Fibroblast of lung (primary cell): Measurements from ENCODE around the gene MBD5. TPM values are rescaled to one million over a fixed set of nuclear protein-coding genes. Genes with fewer than 3 reads are reported as not detected.

Experiments
- DNase-seq, 2 donors: peaks; one replicate each; pipeline versions ENCODE4 v3.0.0 to v3.0.0-alpha.2; 2010; ENCODE audit warnings: low read depth in 2 of 2
- H2AFZ ChIP-seq: 2 replicates; pipeline ENCODE4 v1.5.1; 2012; ENCODE audit warnings: low read length, control low read depth, inconsistent platforms
- H3K27ac ChIP-seq: 2 replicates; pipeline ENCODE4 v1.5.1; 2011; ENCODE audit warnings: low read length, control low read depth; ENCODE audit not compliant: insufficient read depth
- H3K27me3 ChIP-seq: 2 replicates; pipeline ENCODE4 v1.5.1; 2011; ENCODE audit warnings: mild to moderate bottlenecking, low read length; ENCODE audit not compliant: control insufficient read depth, insufficient read depth
- H3K36me3 ChIP-seq: 2 replicates; pipeline ENCODE4 v1.5.1; 2011; ENCODE audit warnings: low read length; ENCODE audit not compliant: control insufficient read depth, insufficient read depth
- H3K4me1 ChIP-seq: 2 replicates; pipeline ENCODE4 v1.5.1; 2011; ENCODE audit warnings: low read length; ENCODE audit not compliant: control insufficient read depth, insufficient read depth; ENCODE audit errors: extremely low read depth
- H3K4me2 ChIP-seq: 2 replicates; pipeline ENCODE4 v1.5.1; 2011; ENCODE audit warnings: low read length, control low read depth; ENCODE audit not compliant: insufficient read depth; ENCODE audit errors: extremely low read depth
- H3K4me3 ChIP-seq, 4 experiments: fragments of 200-600 bp in 1 of 4; sonication (generic) in 1 of 4; replicated peaks in 1 of 4; 2 replicates each; pipeline ENCODE4 v1.5.1; 2011 to 2016; ENCODE audit warnings: low read length in 4 of 4, low read depth in 3 of 4, mild to moderate bottlenecking in 3 of 4, control low read depth in 2 of 4, inconsistent platforms in 1 of 4, mixed read lengths in 1 of 4; ENCODE audit not compliant: insufficient read depth in 1 of 4; ENCODE audit errors: control extremely low read depth in 1 of 4
- H3K79me2 ChIP-seq: 2 replicates; pipeline ENCODE4 v1.5.1; 2012; ENCODE audit warnings: mild to moderate bottlenecking, low read length, inconsistent platforms; ENCODE audit not compliant: control insufficient read depth, insufficient read depth
- H3K9ac ChIP-seq: 2 replicates; pipeline ENCODE4 v1.5.1; 2011; ENCODE audit warnings: mild to moderate bottlenecking, low read length, control low read depth; ENCODE audit not compliant: insufficient read depth
- H3K9me3 ChIP-seq: 2 replicates; pipeline ENCODE4 v1.5.1; 2012; ENCODE audit warnings: low read depth, low read length; ENCODE audit not compliant: control insufficient read depth, insufficient read depth
- H4K20me1 ChIP-seq: 2 replicates; pipeline ENCODE4 v1.5.1; 2011; ENCODE audit warnings: low read length; ENCODE audit not compliant: control insufficient read depth, insufficient read depth; ENCODE audit errors: extremely low read depth
- EZH2 ChIP-seq: IDR thresholded peaks from 2 replicates; pipeline ENCODE4 v1.5.1; 2012; ENCODE audit warnings: low read length, control low read depth, mild to moderate bottlenecking; ENCODE audit errors: missing control alignments
- polyA plus RNA-seq, 2 donors: library from polyadenylated mRNA; depleted of rRNA in 1 of 2; stranded (reverse) in 1 of 2; unstranded in 1 of 2; fragments of >200 nt; gene quantifications; 2 replicates each; pipeline ENCODE4 v1.2.1, GENCODE V29; 2011 to 2012; ENCODE audit warnings: missing spikeins in 1 of 2
- total RNA-seq: library from RNA; depleted of rRNA; stranded (reverse); fragments of >200 nt; gene quantifications from 2 replicates; pipeline ENCODE4 v1.2.1, GENCODE V29; 2014
- TF ChIP-seq, protein P1 (sequence below), 2 donors: IDR thresholded peaks in 1 of 2; conservative IDR thresholded peaks in 1 of 2; 1 replicate in 1 of 2; 2 replicates in 1 of 2; pipeline ENCODE4 v1.5.1; 2011 to 2012; ENCODE audit warnings: low read length in 2 of 2, control low read depth in 1 of 2, inconsistent platforms in 1 of 2, low read depth in 1 of 2, mild to moderate bottlenecking in 1 of 2

The MBD5 gene
- total and polyA plus RNA-seq, 2 donors (not counting 1 experiment from before 2014, with no cell fraction given) = 26.1 to 32.4 TPM

DNA sequence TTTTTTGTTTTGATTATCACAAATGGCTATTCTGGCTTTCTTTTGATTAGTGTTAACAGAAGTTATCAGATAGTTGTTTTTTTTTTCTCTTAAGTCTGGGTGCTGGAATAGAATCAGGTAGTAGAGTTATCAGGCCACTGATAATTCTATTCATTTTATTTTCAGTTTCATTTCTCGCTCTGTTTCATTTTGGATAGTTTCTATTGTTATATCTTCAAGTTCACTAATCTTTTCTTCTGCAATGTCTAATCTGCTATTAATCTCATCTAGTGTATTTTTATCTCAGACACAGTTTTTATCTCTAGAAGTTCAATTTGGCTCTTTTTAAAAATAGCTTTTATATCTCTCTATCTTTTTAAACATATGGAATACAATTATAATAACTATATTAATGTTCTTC, 381.9 kb downstream of the MBD5 start:
- Histone ChIP-seq H3K4me3 (no peak overlapping the region), H3K79me2 (no peaks in the 10 kb centered on the region), H3K9ac (no peak overlapping the region), H3K27me3 (no peaks in the 10 kb centered on the region), H2AFZ (no peak overlapping the region), H3K36me3 (no peaks in the 10 kb centered on the region), H4K20me1 (no peaks in the 10 kb centered on the region), H3K4me1 (no peaks in the 10 kb centered on the region), H3K27ac (no peak overlapping the region), H3K9me3 (no peaks in the 10 kb centered on the region), H3K4me2 (no peak overlapping the region)
- TF ChIP-seq, protein P1, sequence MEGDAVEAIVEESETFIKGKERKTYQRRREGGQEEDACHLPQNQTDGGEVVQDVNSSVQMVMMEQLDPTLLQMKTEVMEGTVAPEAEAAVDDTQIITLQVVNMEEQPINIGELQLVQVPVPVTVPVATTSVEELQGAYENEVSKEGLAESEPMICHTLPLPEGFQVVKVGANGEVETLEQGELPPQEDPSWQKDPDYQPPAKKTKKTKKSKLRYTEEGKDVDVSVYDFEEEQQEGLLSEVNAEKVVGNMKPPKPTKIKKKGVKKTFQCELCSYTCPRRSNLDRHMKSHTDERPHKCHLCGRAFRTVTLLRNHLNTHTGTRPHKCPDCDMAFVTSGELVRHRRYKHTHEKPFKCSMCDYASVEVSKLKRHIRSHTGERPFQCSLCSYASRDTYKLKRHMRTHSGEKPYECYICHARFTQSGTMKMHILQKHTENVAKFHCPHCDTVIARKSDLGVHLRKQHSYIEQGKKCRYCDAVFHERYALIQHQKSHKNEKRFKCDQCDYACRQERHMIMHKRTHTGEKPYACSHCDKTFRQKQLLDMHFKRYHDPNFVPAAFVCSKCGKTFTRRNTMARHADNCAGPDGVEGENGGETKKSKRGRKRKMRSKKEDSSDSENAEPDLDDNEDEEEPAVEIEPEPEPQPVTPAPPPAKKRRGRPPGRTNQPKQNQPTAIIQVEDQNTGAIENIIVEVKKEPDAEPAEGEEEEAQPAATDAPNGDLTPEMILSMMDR (conservative IDR thresholded peaks at IDR 0.05 in 1 of 2, IDR thresholded peaks at IDR 0.05 in 1 of 2; ENCODE audit: low read depth in 1 of 2, low read length in 2 of 2) = no peak
- no peak for TF ChIP-seq EZH2
- no peak for DNase-seq

DNA sequence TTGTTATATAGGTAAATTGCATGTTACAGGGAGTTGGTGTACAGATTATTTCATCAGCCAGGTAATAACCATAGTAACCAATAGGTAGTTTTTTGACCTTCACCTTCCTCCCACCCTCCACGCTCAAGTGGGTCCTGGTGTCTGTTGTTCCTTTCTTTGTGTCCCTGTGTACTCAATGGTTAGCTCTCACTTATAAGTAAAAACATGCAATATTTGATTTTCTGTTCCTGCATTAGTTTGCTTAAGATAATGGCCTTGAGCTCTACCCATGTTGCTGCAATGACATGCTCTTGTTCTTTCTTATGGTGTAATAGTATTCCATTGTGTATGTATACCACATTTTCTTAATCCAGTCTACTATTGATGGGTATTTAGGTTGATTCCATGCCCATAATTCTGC, 390.0 kb downstream of the MBD5 start:
- Histone ChIP-seq H3K9me3 (no peaks in the 10 kb centered on the region), H3K4me3 (no peak overlapping the region), H3K27ac (no peak overlapping the region), H3K36me3 (no peaks in the 10 kb centered on the region), H3K4me2 (no peak overlapping the region), H2AFZ (no peak overlapping the region), H3K27me3 (no peaks in the 10 kb centered on the region), H3K79me2 (no peaks in the 10 kb centered on the region), H3K4me1 (no peaks in the 10 kb centered on the region), H3K9ac (no peak overlapping the region), H4K20me1 (no peaks in the 10 kb centered on the region)
- TF ChIP-seq EZH2 = no peak
- TF ChIP-seq, protein P1 (conservative IDR thresholded peaks at IDR 0.05 in 1 of 2, IDR thresholded peaks at IDR 0.05 in 1 of 2; ENCODE audit: low read depth in 1 of 2, low read length in 2 of 2) = no peak
- DNase-seq = no peak

DNA sequence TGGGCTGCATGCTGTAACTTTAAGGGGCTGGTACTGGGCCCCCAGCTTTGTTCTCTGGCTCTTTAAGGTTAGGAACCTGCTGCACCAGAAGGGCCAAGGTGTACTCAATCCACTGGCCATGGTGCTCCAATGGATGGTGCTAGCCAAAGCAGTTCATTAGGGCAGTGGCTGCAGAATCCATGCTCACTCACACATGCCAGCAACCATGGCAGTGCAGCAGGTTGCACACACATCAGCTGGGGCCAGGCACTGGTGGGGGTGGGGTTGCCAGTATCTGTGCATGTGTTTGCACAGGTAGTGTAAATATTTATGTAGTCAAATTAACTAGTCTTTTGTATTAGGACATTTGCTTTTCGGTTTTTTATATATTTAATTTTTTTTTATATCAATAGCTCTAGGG, 395.4 kb downstream of the MBD5 start:
- Histone ChIP-seq H3K27me3 (no peaks in the 10 kb centered on the region), H3K79me2 (no peaks in the 10 kb centered on the region), H2AFZ (no peak overlapping the region), H3K36me3 (no peaks in the 10 kb centered on the region), H3K4me1 (peaks cover 2% of the 10 kb centered on the region), H3K4me3 (no peak overlapping the region), H4K20me1 (no peaks in the 10 kb centered on the region), H3K4me2 (no peak overlapping the region), H3K27ac (no peak overlapping the region), H3K9ac (no peak overlapping the region), H3K9me3 (no peaks in the 10 kb centered on the region)
- TF ChIP-seq EZH2 = no peak
- TF ChIP-seq, protein P1 (conservative IDR thresholded peaks at IDR 0.05 in 1 of 2, IDR thresholded peaks at IDR 0.05 in 1 of 2; ENCODE audit: low read depth in 1 of 2, low read length in 2 of 2) = no peak
- DNase-seq = no peak
